HG03558 (cell line): ENCODE data around the gene B4GALT3.

Experiments
- ATAC-seq: cut with Tn5 transposase; IDR thresholded peaks from one replicate; pipeline ENCODE4 v1.9.1; 2021; ENCODE audit warnings: moderate number of reproducible peaks; ENCODE audit not compliant: unreplicated experiment; ENCODE audit errors: extremely low read depth

The B4GALT3 gene

DNA sequence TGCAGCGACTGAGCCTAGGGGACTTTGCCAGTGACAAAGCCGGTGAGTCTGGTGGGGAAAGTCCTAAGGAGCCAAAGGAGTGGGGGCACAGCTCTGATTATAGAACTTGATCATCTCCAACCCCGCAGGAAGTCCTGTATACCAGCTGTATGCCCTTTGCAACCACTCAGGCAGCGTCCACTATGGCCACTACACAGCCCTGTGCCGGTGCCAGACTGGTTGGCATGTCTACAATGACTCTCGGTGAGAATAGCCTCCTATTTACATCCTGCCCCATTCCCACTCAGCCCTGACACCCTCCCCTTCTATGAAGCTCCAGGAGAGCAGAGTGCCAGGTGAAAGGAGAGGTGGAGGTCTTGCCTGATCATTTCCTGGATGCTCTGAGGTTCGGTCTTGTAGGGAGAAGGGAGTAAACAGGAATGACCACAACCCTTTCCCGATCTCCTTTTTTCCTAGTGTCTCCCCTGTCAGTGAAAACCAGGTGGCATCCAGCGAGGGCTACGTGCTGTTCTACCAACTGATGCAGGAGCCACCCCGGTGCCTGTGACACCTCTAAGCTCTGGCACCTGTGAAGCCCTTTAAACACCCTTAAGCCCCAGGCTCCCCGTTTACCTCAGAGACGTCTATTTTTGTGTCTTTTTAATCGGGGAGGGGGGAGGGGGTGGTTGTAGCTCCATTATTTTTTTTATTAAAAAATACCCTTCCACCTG lies 12.3 kb downstream of the B4GALT3 start:
- ATAC-seq = no peak

DNA sequence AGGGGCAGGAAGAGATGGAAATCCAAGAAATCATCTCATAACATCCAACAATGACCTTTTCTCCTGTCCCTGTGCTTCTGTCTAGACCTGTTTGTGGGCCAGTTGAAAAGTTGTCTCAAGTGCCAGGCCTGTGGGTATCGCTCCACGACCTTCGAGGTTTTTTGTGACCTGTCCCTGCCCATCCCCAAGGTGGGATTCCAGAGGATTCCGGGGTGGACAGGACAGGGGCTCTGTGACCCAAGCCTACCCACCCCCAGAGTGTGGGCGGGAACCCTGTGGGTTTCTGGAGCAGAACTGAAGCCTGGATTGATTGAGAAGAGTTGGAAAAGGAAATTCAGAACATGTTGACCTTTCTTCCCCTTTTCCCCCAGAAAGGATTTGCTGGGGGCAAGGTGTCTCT lies 13.5 kb downstream of the B4GALT3 start:
- ATAC-seq = no peak

DNA sequence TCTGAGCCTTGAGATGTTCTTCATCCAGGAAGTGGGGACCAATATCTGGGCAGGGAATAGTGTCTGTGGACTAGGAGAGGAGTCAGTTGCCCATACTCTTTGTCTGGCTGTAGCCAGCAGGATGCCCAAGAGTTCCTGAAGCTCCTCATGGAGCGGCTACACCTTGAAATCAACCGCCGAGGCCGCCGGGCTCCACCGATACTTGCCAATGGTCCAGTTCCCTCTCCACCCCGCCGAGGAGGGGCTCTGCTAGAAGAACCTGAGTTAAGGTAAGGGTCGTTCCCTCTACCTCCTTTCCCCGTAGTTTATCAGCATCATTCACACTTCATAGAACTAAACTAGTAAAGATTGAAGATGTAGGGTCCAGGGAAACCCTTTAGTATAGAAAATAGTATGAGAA lies 14.5 kb downstream of the B4GALT3 start:
- no peak for ATAC-seq

DNA sequence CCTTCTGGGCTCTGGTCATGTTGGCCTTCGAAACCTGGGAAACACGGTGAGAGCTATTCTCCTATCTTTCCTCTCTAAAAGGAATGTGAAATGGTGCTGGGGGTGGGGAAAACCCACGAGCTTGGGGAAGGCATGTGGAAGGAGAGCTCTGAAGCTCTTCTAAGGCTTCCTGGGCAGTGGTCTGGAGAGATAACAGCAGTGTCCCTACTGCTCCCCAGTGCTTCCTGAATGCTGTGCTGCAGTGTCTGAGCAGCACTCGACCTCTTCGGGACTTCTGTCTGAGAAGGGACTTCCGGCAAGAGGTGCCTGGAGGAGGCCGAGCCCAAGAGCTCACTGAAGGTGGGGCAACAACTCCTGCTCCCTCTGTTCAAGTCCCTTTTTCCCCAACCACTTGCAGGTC lies 15.3 kb downstream of the B4GALT3 start:
- ATAC-seq = no peak

DNA sequence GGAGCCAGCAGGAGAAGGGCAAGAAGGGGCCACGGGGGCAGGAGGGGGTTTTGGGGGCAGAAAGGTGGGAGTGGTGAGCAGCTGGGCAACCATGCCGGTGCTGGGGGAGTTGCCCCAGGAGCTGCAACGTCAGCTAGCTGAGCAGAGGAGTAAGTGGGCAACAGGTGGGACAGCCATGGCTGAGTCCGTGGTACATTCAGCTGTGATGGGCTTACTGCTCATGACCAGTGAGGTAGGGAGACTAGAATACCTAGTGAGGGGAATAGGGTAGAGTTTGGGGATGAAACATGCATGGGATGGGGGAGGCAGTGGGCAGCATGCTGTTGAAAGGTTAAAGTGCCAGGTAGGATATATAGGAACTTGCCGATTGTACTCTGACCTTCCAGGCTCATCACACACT lies 15.7 kb downstream of the B4GALT3 start:
- no peak for ATAC-seq

DNA sequence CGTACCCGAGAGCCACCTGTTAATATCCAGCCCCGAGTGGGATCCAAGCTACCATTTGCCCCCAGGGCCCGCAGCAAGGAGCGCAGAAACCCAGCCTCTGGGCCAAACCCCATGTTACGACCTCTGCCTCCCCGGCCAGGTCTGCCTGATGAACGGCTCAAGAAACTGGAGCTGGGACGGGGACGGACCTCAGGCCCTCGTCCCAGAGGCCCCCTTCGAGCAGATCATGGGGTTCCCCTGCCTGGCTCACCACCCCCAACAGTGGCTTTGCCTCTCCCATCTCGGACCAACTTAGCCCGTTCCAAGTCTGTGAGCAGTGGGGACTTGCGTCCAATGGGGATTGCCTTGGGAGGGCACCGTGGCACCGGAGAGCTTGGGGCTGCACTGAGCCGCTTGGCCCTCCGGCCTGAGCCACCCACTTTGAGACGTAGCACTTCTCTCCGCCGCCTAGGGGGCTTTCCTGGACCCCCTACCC lies 16.6 kb downstream of the B4GALT3 start:
- no peak for ATAC-seq

DNA sequence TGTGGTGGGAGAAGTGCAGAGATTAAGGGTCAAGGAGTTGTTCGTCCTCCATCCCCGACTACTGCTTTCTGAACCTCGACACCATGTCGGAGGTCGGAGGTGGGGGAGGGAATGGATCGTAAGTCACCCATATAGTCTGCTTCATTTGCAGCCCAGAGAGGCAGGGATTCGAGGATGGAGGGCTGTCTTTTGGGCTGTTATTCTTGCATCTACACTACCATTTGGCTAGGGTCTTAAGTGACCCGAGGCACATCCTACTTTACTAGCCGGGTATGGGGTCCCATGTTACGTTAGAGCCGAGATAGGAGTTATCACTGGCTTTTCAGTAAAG lies 17.4 kb downstream of the B4GALT3 start:
- no peak for ATAC-seq

DNA sequence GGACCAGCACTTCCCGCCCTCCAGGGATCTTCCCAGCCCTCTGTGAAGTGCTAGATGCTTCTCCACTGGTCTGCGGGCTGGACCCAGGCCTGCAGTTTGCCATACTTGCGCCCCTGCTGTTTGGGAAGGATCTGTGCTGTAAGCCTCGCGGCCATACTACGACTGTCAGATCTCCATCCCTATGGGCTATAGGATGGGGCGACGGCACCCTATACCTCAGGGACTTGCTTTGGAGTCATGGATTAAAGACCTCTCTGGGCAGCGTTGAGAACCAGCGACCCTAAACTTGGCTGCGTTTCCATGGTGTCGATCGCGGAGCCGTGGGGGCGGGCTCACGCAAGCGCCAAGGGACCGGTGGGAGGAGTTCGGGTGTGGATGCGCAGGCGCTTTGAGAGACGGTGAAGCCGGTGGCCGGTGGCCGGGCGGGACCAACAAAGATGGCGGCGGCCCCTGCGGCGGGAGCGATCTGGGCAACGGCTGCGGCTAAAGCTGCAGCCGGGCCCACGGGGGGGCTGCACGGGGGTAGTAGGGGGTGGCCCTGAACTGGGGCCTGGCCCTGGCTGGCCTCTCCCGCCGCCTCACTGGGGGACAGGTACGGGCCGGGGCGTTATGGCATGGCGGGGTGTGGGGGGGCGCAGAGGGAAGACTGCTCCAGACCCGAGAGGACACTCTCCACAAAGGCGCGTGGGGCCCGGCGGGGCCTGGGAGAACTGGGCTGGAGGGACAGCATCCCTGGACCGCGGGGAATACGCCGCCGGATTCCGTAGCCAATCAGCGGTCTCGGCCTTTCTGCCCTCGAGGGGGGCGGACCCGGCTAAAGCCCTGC lies 18.0 kb downstream of the B4GALT3 start, which contains the start of gene USP21:
Gene USP21, plus strand, starts transcription at position 414 of the 826 bp plus-strand sequence. CDS start 1,141 bp downstream, outside the sequence.
- peak; percentile 51 for ATAC-seq

DNA sequence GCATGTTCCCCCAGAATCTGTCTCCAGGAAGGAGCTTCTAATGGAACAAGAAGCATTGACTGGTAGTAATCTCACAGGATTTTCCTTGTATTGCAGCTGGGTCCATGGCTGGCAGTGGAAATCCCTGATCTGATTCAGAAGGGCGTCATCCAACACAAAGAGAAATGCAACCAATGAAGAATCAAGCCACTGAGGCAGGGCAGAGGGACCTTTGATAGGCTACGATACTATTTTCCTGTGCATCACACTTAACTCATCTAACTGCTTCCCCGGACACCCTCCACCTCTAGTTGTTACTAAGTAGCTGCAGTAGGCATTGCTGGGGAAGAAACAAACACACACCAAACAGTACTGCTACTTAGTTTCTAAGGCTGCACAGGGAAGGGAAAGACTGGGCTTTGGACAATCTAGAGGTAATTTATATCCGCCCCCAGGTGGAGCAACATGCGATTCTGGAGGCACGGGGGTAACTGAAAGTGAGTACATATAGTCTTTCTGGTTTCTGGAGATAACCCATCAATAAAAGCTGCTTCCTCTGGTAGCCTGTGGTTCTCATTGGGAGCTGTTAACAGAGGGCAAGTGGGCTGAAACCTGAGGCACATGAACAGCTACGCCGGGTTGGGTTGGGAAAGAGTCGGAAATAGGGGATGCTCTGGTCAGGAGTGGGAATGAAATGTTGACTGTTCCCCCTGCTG lies 18.8 kb downstream of the B4GALT3 start:
- ATAC-seq = no peak

DNA sequence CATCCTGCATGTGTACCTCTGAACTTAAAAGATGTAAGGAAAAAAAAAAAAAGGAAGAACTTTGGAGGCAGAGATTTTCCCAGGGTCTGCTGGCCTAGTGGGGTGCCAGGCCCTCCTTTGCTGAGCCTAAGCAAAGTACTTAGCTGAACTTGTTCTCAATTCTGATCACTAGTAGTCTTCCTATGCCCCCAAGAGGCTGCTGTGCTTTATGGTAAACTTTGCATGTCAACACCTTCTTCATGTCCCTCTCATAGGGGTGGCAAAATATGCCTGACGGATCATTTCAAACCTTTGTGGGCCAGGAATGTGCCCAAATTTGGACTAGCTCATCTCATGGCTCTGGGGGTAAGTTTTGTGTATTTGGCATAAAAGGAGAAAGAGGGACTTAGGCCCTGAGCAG lies 19.4 kb downstream of the B4GALT3 start:
- no peak for ATAC-seq

DNA sequence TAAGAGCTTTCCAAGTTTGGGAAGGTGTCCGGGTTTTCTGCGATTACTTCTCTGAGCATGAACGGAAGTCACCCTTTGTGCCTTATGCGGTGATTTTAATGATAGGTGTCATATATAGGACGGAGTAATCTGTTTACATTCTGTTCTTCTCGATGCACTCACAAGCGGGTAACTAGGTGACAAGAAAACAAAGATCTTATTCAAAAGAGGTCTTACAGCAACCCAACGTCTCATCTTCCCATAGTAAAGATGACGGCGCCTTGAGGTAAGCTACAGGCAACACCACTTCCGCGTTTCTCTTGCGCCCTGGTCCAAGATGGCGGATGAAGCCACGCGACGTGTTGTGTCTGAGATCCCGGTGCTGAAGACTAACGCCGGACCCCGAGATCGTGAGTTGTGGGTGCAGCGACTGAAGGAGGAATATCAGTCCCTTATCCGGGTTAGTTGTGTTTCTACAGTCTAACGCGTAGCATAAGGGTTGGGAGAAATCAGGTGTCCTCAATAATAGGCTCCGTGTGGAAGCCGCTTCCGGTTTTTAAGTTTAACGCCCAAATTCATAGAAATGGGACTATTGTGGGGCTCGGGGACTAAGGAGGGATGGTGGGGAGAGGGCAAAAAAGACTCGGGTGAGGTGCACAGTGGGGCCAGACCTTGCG lies 23.5 kb downstream of the B4GALT3 start, which contains the start of gene UFC1:
Gene UFC1, plus strand, starts transcription at position 297 of the 656 bp plus-strand sequence. Its CDS starts 20 bp downstream, at position 317.
- ATAC-seq = peak; percentile 77

DNA sequence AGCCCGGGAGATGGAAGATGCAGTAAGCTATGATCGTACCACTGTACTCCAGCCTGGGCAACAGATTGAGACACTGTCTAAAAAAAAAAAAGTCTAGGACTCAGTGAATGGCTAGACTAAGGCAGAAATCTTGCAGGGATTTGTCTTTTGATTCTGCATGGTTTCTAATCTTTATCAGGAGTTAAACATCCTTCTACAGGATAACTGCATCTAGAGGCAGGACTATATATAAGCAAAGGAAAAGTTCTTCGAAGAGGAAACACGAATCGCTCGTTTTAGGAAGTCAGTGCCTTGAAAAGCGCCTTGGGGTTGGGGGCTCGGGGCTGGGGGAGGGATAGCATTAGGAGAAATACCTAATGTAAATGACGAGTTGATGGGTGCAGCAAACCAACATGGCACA lies 24.1 kb downstream of the B4GALT3 start:
- ATAC-seq = no peak

DNA sequence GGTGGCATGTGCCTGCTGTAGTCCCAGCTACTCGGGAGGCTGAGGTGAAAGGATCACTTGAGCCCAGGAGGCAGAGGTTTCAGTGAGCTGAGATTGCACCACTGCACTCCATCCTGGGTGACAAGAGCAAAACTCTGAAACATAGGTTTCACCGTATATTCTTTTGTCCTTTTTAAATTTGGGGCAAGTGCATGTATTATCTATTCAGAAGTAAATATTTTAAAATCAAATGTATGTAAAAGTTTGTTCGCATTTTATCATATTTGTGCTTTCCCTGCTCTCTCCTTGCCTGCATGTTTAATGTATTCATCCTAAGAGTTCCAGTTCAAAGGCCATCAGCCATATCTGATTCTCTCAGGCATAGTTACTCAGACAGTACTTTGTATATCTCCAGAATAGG lies 31.5 kb downstream of the B4GALT3 start:
- no peak for ATAC-seq

DNA sequence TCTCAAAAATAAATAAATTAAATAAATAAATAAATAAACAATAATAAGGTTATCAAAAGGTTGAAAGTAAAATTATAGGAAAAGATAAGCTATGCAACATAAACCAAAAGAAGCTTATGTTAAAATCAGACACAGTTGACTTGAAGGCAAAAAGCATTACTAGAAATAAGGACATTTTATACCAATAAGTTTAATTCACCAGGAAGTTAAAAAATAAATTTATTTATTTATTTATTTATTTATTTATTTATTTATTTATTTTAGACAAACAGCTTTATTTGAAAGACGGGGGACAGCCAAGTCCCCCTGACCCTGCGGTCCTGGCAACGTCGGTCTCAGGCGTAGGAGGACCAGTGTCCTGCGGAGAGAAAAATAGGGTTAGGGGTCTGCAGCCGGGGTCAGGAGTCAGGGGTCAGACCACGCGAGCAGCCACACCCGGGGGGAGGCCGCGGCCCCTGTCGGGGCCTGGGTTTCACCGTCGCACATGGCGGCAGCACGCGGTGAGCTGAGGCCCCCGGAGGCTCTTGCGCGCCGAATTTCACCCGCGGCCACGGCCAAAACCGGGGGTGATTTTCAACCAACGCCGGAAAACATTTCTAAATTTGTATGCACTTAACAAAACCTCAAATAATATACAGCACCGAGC lies 36.4 kb downstream of the B4GALT3 start:
- no peak for ATAC-seq

DNA sequence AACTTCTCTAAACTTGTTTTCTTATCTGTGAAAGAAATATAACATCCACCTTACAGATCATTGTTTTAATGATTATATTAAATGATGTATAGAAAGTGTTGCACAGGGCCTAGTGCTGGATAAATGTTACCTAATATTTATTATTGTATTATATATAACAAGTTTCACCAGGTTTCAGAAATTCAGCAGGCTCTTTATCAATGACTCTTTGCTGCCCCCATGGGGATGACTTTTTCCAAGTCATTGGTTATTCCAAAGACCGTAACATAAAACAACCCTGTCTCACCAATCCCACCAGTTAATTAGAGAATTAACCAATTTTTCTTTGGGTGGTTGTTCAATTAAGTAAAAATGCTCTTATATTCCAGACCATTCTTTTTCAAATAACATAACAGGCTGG lies 37.5 kb downstream of the B4GALT3 start:
- ATAC-seq = no peak

DNA sequence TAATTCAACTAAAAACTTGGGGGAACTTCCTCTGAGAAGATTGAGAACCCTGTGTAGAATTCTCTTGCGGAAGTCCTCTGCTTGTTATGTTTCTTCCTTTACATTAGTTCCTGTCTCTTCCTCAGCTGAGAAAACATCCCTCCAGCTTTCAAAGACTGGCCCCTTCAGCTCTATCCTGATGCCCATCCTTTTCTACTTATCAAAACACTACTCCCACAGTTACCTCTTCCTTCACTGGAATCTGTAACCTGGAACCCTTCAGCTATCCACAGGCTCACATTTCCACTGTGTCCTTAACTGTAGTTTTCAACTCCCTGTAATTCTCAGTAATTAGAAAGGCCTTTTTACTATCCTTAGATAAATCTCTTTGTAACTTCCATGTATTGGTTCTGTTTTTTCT lies 38.9 kb downstream of the B4GALT3 start:
- no peak for ATAC-seq

DNA sequence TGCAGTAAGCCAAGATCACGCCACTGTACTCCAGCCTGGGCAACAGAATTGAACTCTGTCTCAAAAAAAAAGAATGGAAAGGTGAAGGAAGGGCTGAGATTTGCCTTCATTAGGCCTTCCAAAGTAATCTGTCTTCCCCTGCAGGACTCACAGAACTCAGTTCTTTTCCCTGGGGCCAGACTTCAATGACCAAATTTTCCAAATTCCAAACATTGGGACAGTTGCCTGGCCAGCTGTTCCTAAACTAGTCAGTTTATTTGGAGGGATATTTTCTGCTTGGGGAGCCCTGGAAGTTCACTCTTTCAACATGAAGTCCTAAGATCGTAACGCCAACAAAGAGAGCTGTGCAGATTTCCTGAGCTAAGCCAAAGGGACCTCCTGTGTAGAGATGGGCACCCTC lies 39.4 kb downstream of the B4GALT3 start:
- no peak for ATAC-seq

DNA sequence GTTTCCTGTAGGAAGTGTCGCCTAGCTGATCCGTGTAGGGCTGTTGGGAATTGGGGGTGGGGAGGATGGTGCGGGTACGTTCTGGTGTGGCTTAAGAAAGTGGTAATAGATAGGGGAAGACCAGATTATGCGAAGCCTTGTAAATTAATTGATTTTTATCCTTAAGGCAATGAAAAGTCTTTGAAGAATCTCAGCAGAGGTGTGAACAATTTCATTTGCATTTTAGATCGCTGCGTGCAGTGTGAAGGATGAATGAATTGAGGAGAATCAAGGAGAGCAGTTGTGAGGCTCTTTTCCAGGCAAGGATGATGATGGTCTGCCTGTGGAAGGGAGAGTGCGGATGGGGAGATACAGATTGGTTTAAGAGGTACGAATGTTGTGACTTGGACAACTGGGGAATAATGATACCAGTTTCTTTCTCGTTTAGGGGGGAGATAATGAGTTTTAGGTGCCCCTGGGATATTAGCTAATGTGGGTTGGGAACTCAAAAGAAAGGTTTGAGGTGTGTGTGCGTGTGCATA lies 44.0 kb downstream of the B4GALT3 start:
- ATAC-seq = no peak

DNA sequence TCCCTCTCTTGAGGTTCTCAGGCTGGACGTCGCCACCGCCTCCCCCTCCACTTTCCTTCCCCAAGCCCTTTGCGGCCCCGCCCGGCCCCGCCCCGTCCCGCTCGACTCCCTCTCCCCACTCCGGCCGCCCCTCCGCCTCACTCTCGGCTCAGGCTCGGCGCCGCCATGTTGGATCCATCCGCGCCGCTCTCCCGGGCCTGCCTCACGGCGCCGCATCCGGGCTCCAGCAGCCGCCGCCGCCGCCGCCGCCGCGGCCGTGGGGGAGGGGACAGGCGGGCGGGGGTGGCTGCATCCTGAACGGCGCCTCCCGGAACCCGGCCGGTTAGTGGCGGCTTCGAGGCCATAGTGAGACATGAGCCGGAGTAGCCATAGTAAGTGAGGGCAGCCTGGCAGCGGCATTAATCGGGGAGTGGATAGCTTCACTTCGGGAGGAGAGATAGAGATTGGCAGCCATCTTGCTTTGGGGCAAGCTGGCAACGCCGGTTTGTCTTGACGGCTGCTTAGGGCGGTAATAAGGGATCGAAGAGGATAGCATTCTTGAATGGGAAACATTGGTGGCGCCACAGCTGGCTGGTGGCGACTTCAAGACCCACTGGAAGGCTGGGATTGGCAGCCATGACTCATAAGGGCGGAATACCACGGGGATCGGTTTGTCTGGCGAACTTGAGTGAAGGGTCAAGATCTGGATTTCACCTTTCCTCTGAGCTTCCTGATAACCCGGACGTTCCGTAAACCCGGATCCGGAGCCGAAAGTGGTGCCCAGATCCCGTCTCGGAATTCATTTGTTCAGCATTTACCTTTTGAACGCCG lies 44.7 kb downstream of the B4GALT3 start, which contains the start of gene DEDD:
Gene DEDD, minus strand, starts transcription at position 258 of the 810 bp plus-strand sequence. CDS start 8,205 bp downstream, outside the sequence.
- peak; percentile 89 for ATAC-seq
